IMR-90 (cell line): Measurements from ENCODE around the gene SETD3. TPM values are rescaled to one million over a fixed set of nuclear protein-coding genes. Genes with fewer than 3 reads are reported as not detected.

Experiments used
- ATAC-seq: fragments of 200-7000 bp; cut with Tn5 transposase; 2 replicates; pipeline ENCODE4 v1.9.1; 2020; ENCODE audit warnings: low read depth, mild to moderate bottlenecking, moderate library complexity
- BruUV-seq: library from RNA; stranded (reverse); fragments of 400-500 nt; replicated peaks from 2 replicates; lab custom pipeline; 2021; lab: Mats Ljungman, UMichigan
- CTCF ChIA-PET: fragments of 300-600 bp; formaldehyde crosslinking; extraction: SDS; loops from one replicate; lab custom pipeline; 2021; ENCODE audit warnings: antibody characterized with exemption; lab: Yijun Ruan, JAX
- POLR2A ChIA-PET: fragments of 300-600 bp; sonication (Branson Sonifier 250); formaldehyde crosslinking; loops from one replicate; lab custom pipeline; 2022; ENCODE audit warnings: antibody characterized with exemption; ENCODE audit not compliant: unreplicated experiment; lab: Charles Lee
- DNase-seq: peaks from one replicate; pipeline ENCODE4 v3.0.0; 2013
- H2AFZ ChIP-seq: replicated peaks from 2 replicates; pipeline ENCODE3; 2013; ENCODE audit warnings: low read length, mild to moderate bottlenecking; ENCODE audit not compliant: poor library complexity
- H2AK5ac ChIP-seq: 2 replicates; pipeline ENCODE4 v1.6.1; 2013; ENCODE audit warnings: low read depth, low read length, inconsistent platforms
- H2AK9ac ChIP-seq: replicated peaks from 2 replicates; pipeline ENCODE3; 2013; ENCODE audit warnings: mild to moderate bottlenecking, low read depth, low read length, moderate library complexity; ENCODE audit not compliant: poor library complexity
- H2BK120ac ChIP-seq: 2 replicates; pipeline ENCODE4 v1.6.1; 2013; ENCODE audit warnings: low read depth, low read length, inconsistent platforms
- H2BK15ac ChIP-seq: 3 replicates; pipeline ENCODE4 v1.6.1; 2013; ENCODE audit warnings: low read depth, low read length, inconsistent platforms
- H2BK20ac ChIP-seq: 2 replicates; pipeline ENCODE4 v1.6.1; 2013; ENCODE audit warnings: low read depth, mild to moderate bottlenecking, inconsistent platforms, low read length, moderate library complexity
- H2BK5ac ChIP-seq: 2 replicates; pipeline ENCODE4 v1.6.1; 2013; ENCODE audit warnings: mild to moderate bottlenecking, low read depth, low read length, inconsistent platforms; ENCODE audit not compliant: poor library complexity, severe bottlenecking
- H3K14ac ChIP-seq: replicated peaks from 2 replicates; pipeline ENCODE4 v1.6.1; 2013; ENCODE audit warnings: low read depth, low read length, inconsistent platforms
- H3K18ac ChIP-seq: 2 replicates; pipeline ENCODE4 v1.6.1; 2013; ENCODE audit warnings: low read depth, low read length, control low read depth
- H3K23ac ChIP-seq: 2 replicates; pipeline ENCODE4 v1.6.1; 2013; ENCODE audit warnings: low read depth, low read length, inconsistent platforms
- H3K27ac ChIP-seq: 2 replicates; pipeline ENCODE4 v1.5.1; 2013; ENCODE audit warnings: mild to moderate bottlenecking, control low read depth, low read length; ENCODE audit not compliant: insufficient read depth
- H3K27me3 ChIP-seq: 2 replicates; pipeline ENCODE4 v1.6.1; 2013; ENCODE audit warnings: low read length; ENCODE audit not compliant: control insufficient read depth, insufficient read depth
- H3K36me3 ChIP-seq: 2 replicates; pipeline ENCODE4 v1.6.1; 2013; ENCODE audit warnings: low read length, mixed read lengths; ENCODE audit not compliant: control insufficient read depth, insufficient read depth
- H3K4ac ChIP-seq: 2 replicates; pipeline ENCODE4 v1.6.1; 2013; ENCODE audit warnings: low read depth, low read length, inconsistent platforms
- H3K4me1 ChIP-seq: 2 replicates; pipeline ENCODE4 v1.6.1; 2013; ENCODE audit warnings: low read length, mixed read lengths; ENCODE audit not compliant: control insufficient read depth, insufficient read depth
- H3K4me2 ChIP-seq: 2 replicates; pipeline ENCODE4 v1.6.1; 2013; ENCODE audit warnings: low read depth, mild to moderate bottlenecking, control low read depth, low read length, moderate library complexity
- H3K4me3 ChIP-seq: 2 replicates; pipeline ENCODE4 v1.5.1; 2013; ENCODE audit warnings: low read depth, mild to moderate bottlenecking, control low read depth, low read length, moderate library complexity; ENCODE audit not compliant: insufficient read depth
- H3K56ac ChIP-seq: 2 replicates; pipeline ENCODE4 v1.6.1; 2013; ENCODE audit warnings: low read length, inconsistent platforms; ENCODE audit not compliant: insufficient read depth; ENCODE audit errors: extremely low read depth
- H3K79me1 ChIP-seq, 2 experiments: 2 replicates each; pipeline ENCODE4 v1.6.1; 2013; ENCODE audit warnings: low read length in 2 of 2, inconsistent platforms in 1 of 2, low read depth in 1 of 2
- H3K9ac ChIP-seq: 2 replicates; pipeline ENCODE4 v1.6.1; 2013; ENCODE audit warnings: low read depth, low read length, control low read depth
- H3K9me1 ChIP-seq: 2 replicates; pipeline ENCODE4 v1.6.1; 2013; ENCODE audit warnings: low read length, inconsistent platforms; ENCODE audit not compliant: insufficient read depth
- H3K9me3 ChIP-seq: 2 replicates; pipeline ENCODE4 v1.6.1; 2013; ENCODE audit warnings: low read length; ENCODE audit not compliant: control insufficient read depth, insufficient read depth
- H4K20me1 ChIP-seq: 2 replicates; pipeline ENCODE4 v1.6.1; 2013; ENCODE audit warnings: low read length, inconsistent platforms; ENCODE audit not compliant: insufficient read depth
- H4K5ac ChIP-seq: 2 replicates; pipeline ENCODE4 v1.6.1; 2013; ENCODE audit warnings: mild to moderate bottlenecking, low read depth, low read length, control low read depth
- H4K8ac ChIP-seq, 2 experiments: 2 replicates each; pipeline ENCODE4 v1.6.1; 2013; ENCODE audit warnings: low read depth in 2 of 2, low read length in 2 of 2, control low read depth in 1 of 2, inconsistent platforms in 1 of 2
- H4K91ac ChIP-seq: 2 replicates; pipeline ENCODE4 v1.6.1; 2013; ENCODE audit warnings: low read depth, low read length, inconsistent platforms; ENCODE audit not compliant: insufficient read depth
- BHLHE40 ChIP-seq: fragments of 150-350 bp; IDR thresholded peaks from 2 replicates; pipeline ENCODE4 v1.6.1; 2016; ENCODE audit warnings: mild to moderate bottlenecking, low read depth, low read length
- MAFK ChIP-seq: IDR thresholded peaks from 2 replicates; pipeline ENCODE4 v1.6.1; 2012; ENCODE audit warnings: low read depth, low read length, improper control_type of control experiment
- MAZ ChIP-seq: IDR thresholded peaks from 2 replicates; pipeline ENCODE4 v1.6.1; 2012; ENCODE audit warnings: low read depth, mild to moderate bottlenecking, low read length, improper control_type of control experiment, moderate library complexity, borderline replicate concordance
- POLR2A ChIP-seq: IDR thresholded peaks from 2 replicates; pipeline ENCODE4 v1.6.1; 2012; ENCODE audit warnings: mild to moderate bottlenecking, low read depth, low read length
- RCOR1 ChIP-seq: IDR thresholded peaks from 2 replicates; pipeline ENCODE4 v1.6.1; 2012; ENCODE audit warnings: mild to moderate bottlenecking, low read length, improper control_type of control experiment; ENCODE audit not compliant: insufficient replicate concordance
- WGBS, 2 experiments: methylation state at CpG; one replicate each; pipeline versions ENCODE4 v1.1.5 to v1.1.7; 2013; ENCODE audit warnings: missing lambda C conversion rate in 2 of 2; ENCODE audit not compliant: insufficient read length in 1 of 2; ENCODE audit errors: extremely low coverage in 2 of 2; 5-methylcytosine and 5-hydroxymethylcytosine counted together
- dilution Hi-C: fragments of 300-500 bp; cut with HindIII; formaldehyde crosslinking; loops from one replicate; pipeline ENCODE4 v1.14.3; 2018; ENCODE audit warnings: low sequenced_read_pairs; ENCODE audit not compliant: unreplicated experiment
- in situ Hi-C: fragments of 300-500 bp; cut with MboI; formaldehyde crosslinking; loops from 3 replicates; pipeline ENCODE4 v1.14.3; 2019; ENCODE audit warnings: low sequenced_read_pairs, inconsistent platforms, mixed read lengths
- intact Hi-C: fragments of 100-400 bp; cut with micrococcal nuclease; formaldehyde crosslinking; loops from 2 replicates; pipeline ENCODE4 v1.10.0; 2022
- polyA plus RNA-seq, 3 experiments: library from polyadenylated mRNA; depleted of rRNA; stranded (reverse); fragments of >200 nt; gene quantifications; 2 replicates each; pipeline ENCODE4 v1.2.3, GENCODE V29; 2012; ENCODE audit warnings: low replicate concordance in 1 of 3
- total RNA-seq: library from RNA; depleted of rRNA; stranded (reverse); fragments of >200 nt; gene quantifications from 2 replicates; pipeline ENCODE4 v1.2.3, GENCODE V29; 2012
- TF ChIP-seq, protein P1 (sequence below): conservative IDR thresholded peaks from 2 replicates; pipeline ENCODE4 v1.5.1; 2012; ENCODE audit warnings: mild to moderate bottlenecking, low read depth, low read length, improper control_type of control experiment

Gene SETD3
- total and polyA plus RNA-seq, 2 of the 4 experiments (the other 2 are of a cell fraction): 18.8 to 31.9 TPM

DNA sequence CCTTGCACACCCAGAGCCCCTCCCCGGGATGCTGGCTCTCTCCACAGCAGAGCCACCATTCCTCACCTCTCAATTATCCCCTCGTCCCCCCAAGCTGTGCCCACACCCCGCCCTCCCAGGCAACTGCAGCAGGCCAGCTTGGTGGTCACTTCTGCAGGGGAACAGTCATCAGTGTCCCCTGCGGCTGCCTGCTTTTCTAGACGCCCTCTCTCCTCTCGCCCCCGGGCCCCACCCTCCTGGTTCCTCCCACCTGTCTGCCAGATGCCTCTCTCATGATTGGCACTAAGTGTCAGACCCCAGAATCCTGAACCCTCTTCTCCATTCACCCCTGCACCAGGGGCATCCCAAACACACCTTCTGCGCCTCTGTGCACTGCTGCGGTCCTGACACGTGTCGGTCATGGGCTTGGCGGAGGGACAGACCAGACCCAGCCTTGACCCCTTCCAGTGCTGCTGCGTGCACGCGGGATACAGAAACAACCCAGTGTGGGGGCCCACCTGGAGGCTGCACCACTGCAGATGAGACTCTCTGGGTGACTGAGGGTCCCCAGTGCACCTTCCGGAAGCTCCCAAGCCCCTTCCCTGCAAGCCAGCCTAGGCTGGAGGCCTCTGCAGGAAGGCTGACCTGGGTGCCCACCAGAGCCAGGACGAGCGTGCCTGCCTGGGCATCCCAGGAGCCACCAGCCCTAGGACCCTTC, 99.5 kb downstream of the SETD3 start:
- H3K9me3 ChIP-seq: no peaks in the 10 kb centered on the region; the same call in 1 of the 2 replicates
- in situ Hi-C loops (no loop called here), intact Hi-C loops (no loop called here), dilution Hi-C loops (no loop called here)
- no peak overlapping the region for H2BK20ac ChIP-seq
- no peak overlapping the region for H3K9ac ChIP-seq
- H3K36me3 ChIP-seq: no peaks in the 10 kb centered on the region
- no peak overlapping the region for H3K4me2 ChIP-seq
- ChIA-PET POLR2A (no interaction called here), CTCF (no interaction called here)
- DNase-seq (no peak), ATAC-seq (no peak)
- no peak overlapping the region for H4K8ac ChIP-seq
- no peak overlapping the region for H2BK5ac ChIP-seq
- no peak overlapping the region for H2BK120ac ChIP-seq
- H3K4me3 ChIP-seq: no peak overlapping the region
- BruUV-seq: no TSS peak
- H3K56ac ChIP-seq: no peak overlapping the region
- H3K18ac ChIP-seq: no peak overlapping the region
- 76% methylated on average over 12 of the region's 18 CpGs; no CpG with 5 or more reads in 1 of the 2 experiments for WGBS, 2 experiments
- H3K4me1 ChIP-seq: peaks cover 1% of the 10 kb centered on the region; the same call in 1 of the 2 replicates
- no peak overlapping the region for H2AK5ac ChIP-seq
- H2BK15ac ChIP-seq: no peak overlapping the region
- H2AFZ ChIP-seq: peak overlapping the region; percentile 66
- H3K79me1 ChIP-seq: no peaks in the 10 kb centered on the region
- H3K4ac ChIP-seq: no peak overlapping the region
- no peak overlapping the region for H3K23ac ChIP-seq
- no peak overlapping the region for H3K14ac ChIP-seq
- H4K91ac ChIP-seq: no peak overlapping the region
- H4K20me1 ChIP-seq: no peaks in the 10 kb centered on the region
- H4K5ac ChIP-seq: no peak overlapping the region
- H3K27me3 ChIP-seq: peaks cover 14% of the 10 kb centered on the region
- no peak overlapping the region for H2AK9ac ChIP-seq
- no peak overlapping the region for H3K27ac ChIP-seq
- no peak for TF ChIP-seq RCOR1
- TF ChIP-seq MAFK: no peak
- TF ChIP-seq POLR2A: no peak
- no peak for TF ChIP-seq MAZ
- TF ChIP-seq, protein P1, sequence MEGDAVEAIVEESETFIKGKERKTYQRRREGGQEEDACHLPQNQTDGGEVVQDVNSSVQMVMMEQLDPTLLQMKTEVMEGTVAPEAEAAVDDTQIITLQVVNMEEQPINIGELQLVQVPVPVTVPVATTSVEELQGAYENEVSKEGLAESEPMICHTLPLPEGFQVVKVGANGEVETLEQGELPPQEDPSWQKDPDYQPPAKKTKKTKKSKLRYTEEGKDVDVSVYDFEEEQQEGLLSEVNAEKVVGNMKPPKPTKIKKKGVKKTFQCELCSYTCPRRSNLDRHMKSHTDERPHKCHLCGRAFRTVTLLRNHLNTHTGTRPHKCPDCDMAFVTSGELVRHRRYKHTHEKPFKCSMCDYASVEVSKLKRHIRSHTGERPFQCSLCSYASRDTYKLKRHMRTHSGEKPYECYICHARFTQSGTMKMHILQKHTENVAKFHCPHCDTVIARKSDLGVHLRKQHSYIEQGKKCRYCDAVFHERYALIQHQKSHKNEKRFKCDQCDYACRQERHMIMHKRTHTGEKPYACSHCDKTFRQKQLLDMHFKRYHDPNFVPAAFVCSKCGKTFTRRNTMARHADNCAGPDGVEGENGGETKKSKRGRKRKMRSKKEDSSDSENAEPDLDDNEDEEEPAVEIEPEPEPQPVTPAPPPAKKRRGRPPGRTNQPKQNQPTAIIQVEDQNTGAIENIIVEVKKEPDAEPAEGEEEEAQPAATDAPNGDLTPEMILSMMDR: no peak
- TF ChIP-seq BHLHE40: no peak
- 0 out of 2 replicates have a peak, but pooled peaks cover 5% of the 10 kb centered on the region for H3K9me1 ChIP-seq
